GM18870 (cell line): Measurements from ENCODE around the gene MOV10.

Source experiments
- ATAC-seq: cut with Tn5 transposase; IDR thresholded peaks from one replicate; pipeline ENCODE4 v1.9.1; 2021; ENCODE audit warnings: moderate library complexity; ENCODE audit not compliant: unreplicated experiment

The MOV10 gene

DNA sequence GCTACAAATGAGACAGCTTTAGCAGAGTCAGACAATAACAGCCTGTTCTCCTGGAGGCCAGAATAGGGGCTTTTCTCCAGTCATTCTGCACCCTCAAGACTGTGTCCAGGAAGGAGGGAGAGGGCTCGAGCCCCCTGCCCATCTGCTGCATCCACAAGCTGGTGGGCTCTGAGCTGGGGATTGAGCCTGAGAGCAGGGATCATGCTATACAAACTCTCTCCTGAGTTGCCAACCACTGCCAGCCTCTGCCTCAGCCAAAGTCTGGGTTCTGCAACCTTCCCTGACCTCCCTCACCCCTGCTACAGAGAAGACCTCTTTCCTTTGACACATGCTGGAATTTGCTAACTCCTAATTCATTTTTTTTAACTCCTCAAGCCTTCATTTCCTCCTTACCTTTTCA, 55.5 kb downstream of the MOV10 start:
- ATAC-seq: no peak

DNA sequence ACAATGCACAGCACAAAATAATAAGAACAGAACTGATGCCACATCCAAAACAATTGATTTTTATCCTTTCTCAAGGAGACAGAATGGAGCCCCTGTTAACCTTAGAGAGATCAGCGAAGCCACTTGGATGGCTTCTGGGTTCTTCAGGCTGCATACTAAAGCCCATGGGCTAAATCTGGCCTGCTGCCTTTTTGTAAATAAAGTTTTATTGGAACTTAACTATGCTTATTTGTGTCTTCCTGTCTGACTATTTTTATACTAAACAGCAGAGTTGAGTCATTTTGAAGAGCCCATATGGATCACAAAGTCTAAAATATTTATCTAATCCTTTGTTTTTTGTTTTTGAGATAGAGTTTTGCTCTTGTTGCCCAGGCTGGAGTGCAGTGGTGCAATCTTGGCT, 57.0 kb downstream of the MOV10 start:
- ATAC-seq: no peak

DNA sequence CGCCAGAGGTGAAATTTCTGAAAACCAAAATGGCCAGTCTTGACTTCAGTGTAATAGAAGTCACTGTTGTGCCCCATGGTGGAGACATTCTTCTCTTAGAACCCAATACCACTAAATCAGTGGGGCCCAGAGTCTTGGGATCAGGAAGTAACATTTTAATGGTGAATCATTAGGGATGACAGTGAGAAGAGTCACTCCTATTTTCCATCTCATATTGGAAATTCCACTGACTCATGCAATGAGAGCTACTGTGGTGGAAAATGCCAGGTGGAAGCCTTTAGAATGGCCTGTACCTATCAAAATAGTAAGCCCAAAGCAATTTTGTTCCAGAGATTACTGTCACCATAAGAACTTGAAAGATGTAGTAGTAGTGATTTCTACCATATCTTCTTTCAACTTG, 61.3 kb downstream of the MOV10 start:
- ATAC-seq: no peak

DNA sequence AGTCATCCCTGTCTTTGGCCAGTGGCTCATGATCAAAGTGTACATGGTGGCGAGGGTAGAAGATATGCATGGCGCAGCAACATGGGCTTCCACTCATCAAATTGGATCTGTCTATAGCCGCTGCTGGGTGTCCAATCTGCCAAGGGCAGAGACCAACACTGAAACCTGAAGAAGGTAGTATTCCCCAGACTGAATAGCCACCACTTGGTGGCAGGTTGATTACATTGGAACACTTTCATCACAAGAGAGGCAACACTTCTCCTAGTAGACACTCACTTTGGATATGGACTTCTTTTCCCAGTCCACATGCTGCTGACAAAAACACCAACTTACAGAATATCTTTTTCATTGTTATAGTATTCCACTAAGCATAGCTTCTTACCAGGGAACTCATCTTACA, 63.1 kb downstream of the MOV10 start:
- ATAC-seq: no peak

DNA sequence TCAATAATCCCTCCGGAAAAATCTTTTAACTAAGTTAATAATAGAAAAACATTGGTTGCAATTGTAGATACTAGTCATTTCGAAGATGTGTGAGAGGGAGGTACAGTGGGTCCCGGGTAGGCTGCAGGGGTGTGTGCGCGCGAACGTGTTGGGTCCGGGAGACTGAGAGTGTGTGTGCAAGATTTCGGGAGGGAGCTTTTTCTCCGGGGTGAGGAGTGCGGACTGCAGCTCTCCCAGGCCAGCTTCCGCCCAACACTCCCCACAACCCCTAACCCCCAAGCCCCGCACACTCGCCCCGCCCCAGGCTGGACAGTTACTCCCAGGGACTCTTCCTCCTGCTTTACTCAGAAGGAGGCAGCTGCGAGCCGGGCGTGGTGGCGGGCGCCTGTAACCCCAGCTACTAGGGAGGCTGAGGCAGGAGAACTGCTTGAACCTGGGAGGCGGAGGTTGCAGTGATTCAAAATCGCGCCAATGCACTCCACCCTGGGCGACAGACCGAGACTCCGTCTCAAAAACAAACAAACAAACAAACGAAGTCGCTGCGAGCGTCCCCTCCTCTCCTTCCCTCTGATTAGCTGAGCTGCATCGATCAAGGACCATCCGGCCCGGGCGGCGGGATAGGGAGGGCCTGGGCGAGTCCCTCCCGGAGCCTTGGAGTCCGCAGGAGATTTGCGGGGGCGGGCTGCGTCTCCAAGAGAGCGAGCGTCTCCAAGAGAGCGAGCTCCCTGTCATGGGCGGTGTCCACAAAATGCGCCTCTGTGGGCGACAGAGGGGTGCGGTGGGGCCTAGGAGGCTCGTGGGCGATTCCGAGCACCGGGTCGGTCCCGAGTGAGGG, 68.9 kb downstream of the MOV10 start:
- ATAC-seq: no peak

DNA sequence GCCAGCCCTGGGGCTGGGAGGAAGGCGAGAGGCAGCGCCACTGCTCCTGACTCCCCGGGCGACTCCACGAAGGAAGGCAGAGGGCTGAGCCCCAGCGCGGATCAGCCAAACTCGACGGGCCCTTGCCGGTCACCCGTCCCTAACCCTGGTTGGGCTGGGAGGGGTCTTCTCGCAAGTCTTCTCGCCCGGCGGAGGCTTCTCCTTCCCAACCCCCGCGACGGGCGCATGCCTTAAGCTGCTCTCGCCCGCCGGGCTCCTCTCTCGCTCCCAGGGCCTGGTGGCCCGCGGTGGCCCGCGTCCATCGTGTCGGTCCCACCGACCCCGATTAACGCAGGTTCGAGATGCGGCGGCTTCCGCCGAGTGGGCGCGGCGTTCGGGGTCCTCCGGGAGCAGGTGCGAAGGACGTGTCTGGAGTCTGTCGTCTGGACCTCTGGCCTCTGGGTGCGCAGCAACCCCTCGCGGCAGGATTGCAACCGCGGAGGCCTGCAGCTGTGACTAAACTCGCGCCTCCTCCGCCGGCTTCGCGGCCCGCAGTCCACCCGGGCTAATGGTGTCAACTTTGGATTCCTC, 69.6 kb downstream of the MOV10 start:
- no peak for ATAC-seq

DNA sequence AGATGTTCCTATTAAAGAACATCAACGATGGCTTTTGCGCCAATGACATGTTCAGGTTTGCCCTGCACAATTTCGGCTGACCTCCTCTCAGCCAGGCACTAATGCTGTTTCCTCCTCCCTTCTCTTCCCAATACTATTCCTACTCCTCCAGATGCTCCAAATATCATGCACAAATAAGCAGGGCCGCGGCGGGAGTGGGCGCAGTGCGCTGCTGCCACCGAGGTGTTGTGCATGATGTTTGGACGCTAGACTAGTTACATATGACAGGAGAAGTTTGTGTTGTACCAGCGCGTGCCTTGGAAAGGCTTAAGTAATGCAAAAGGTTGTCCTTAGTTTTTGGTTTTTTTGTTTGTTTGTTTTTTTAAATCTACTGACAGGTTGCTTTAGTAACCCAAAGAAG, 73.9 kb downstream of the MOV10 start:
- ATAC-seq: no peak
